Cerebellar cortex (tissue), 1 donor: ENCODE results near the gene FRMD8.
A peak's percentile ranks its signal among the peaks of the same experiment; 100 is the strongest.

Experiments
- DNase-seq: peaks from one replicate; pipeline ENCODE4 v3.0.0-alpha.2; 2015; ENCODE audit warnings: low spot score

The FRMD8 gene

GRCh38 chr11:65454696-65455456 lies 68.4 kb downstream of the FRMD8 start:
- DNase-seq: peak; percentile 93

- DNase-seq: no peak
Observed at GRCh38 chr11:65456418-65456817, 70.0 kb downstream of the FRMD8 start.

GRCh38 chr11:65459552-65459951 lies 73.1 kb downstream of the FRMD8 start:
- no peak for DNase-seq
